Measurements from ENCODE around the gene RPAP3.
"Not testable (repeated sequence)": the region's sequence is repeated elsewhere in the genome, so short reads cannot be mapped to it uniquely, and the experiment has no call there.

The RPAP3 gene

DNA sequence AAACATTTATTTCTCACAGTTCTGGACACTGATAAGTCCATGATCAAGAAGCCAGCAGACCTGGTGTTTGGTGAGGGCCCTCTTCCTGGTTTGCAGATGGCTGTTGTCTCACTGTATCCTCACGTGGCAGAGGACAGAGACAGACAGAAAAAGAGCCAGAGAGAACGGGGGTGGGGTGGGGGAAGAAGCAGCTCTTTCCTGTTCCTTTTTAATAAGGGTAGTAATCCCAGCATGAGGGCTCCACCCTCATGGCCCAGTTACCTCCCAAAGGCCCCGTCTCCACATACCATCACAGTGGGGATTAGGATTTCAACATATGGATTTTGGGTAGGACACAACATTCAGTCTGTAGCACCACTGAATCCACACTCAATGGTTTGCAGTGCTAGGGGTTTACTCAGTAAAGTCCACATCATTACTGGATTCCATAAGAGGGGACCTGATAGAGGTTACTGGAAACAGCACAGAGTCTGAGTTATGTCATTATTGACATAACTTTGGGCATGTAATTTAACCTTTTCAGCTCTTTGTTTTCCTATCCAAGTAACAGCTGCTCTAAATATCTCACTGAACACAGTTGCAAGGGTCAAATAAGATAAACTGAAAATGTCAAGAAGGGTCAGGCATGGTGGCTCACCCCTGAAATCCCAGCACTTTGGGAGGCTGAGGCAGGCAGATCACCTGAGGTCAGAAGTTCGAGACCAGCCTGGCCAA, 53.2 kb downstream of the RPAP3 start:
- DNase-seq = no peak

DNA sequence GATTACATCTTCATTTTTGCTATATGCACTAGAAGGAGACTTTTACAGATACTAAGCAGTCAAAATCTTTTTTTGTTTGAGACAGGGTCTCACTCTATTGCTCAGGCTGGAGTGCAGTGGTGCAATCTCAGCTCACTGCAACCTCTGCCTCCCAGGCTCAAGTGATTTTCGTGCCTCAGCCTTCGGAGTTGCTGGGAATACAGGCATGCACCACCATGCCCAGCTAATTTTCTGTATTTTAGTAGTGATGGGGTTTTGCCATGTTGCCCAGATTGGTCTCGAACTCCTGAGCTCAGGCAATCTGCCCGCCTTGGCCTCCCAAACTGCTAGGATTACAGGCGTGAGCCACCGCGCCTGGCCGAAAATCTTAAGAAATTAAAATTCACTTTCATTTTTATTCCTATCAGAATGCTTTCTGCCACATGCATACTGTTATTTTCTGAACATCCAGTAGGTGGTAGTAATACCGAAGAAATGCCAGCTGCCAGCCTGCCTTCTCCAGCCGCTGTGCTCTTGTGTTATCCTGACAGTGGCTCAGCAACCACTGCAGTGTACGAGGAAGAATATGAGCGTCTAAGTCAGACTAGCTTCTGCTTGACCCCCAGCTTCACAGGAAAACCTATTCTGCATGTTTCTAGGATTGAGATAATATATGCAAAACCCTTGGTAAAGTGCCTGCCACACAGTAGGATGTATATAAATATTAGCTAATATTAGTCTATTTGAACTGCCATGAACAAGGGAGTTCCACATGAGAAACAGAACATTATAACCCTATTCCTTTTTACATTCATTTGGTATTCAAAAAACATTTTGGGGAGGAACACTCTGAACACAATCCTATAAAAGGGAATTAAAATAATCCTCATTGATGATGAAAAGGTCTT, 54.2 kb downstream of the RPAP3 start:
- DNase-seq = peak; percentile 44 to 49

DNA sequence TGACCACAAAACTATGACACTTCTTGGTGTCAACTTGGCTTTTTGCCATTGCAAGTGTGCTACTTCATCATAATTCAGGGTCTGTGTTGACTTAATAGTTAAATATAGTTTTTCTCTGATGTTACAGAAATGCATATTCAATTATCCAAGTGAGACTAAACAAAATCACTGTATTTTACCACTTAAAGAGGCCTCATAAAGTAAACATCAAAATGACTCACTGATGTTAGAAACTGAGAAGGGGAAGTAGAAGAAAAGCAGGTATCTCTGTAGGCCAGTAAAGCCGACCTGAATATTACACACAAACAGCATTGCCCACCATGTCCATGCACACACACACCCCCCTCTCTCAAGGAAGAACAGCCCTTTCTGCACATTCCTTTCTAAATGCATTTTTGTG, 55.4 kb downstream of the RPAP3 start:
- DNase-seq = no peak

DNA sequence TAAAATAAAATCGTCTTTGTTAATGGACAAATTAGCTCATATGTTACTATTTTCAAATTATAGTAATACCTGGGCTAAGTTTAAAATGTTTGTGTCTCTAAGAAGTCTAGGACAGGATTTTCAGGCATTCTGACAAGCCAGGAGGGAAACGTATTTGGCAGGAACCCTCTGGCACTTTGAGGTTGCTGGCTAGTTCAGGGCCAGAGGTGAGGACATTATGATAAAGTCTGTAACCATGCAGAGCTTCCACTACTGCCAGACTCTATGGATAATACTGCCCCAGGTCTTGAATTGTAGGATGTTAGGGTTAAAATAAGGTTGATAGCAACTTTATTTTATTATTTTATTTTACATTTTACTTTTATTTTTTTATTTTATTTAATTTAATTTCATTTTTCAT, 56.4 kb downstream of the RPAP3 start:
- DNase-seq = no peak

DNA sequence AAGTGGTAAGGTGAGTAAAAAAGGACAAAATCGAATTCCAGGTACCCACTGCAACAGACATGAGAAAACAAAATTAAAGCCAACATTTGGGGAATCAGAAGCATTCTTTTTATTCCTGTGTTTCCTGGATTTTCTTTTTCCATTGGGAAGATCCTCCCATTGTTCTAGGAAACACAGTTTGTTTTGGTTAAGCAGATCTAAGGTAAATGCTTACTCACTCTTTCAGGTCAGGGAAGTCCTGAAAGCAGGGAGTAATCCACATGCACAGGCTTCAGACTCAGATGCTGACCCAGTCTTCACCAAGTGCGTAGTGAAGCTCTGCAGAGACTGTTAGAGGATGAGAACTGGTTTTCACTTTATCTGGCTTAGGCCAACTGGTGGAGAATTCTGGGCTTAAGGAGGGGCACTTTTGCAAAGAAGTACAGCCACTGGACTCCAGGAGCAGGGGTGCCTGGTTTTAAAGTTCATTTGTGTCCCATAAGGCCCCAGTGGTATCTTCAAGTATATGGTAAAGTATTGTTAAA, 57.7 kb downstream of the RPAP3 start:
- DNase-seq = no peak

DNA sequence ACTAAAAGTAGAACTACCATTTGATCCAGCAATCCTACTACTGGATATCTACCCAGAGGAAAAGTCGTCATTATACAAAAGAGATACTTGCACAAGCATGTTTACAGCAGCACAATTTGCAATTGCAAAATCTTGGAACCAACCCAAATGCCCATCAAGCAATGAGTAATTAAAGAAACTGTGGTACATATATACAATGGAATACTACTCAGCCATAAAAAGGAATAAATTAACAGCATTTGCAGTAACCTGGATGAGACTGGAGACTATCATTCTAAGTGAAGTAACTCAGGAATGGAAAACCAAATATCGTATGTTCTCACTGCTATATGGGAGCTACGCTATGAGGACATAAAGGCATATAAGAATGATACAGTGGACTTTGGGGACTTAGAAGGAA, 63.5 kb downstream of the RPAP3 start:
- not testable (repeated sequence) for DNase-seq

DNA sequence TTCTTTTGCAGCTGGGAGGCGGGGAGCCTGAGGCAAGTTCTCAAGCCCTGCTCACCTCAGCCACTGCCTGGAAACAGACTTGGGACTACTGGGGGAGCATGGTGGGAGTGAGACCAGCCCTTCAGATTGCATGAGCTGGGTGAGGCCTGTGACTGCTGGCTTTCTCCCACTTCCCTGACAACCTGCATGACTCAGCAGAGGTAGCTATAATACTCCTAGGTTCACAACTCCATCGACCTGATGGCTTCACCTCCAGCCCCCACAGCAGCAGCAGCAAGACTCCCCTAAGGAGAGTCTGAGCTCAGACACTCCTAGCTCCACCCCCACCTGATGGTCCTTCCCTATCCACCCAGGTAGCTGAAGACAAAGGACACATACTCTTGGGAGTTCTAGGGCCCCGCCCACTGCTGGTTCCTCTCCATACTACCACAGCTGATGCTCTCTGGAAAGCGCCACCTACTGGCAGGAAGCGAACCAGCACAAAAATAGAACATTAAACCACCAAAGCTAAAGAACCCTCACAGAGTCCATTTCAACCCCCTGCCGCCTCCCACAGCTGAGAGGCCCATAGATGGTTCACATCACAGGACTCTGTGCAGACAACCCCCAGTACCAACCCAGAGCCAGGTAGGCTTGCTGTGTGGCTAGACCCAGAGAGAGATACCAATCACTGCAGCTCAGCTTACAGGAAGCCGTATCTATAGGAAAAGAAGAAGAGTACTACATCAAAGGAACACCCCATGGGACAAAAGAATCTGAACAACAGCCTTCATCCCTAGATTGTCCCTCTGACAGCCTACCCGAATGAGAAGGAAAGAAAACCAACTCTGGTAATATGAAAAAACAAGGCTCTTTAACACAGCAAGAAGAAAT, 68.7 kb downstream of the RPAP3 start:
- peak; percentile 20 for DNase-seq

DNA sequence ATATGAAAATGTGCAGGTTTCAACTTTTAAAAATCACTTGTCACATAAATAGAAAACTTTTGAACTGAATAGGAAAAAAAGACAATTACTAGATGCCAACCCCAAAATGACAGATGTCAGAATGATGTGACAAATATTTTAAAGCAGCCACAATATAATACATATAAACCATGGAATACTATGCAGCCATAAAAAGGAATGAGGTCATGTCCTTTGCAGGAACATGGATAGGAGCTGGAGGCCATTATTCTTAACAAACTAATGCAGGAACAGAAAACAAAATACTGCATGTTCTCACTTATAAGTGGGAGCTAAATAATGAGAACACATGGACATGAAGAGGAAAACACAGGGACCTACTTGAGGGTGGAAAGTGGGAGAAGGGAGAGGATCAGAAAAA, 70.1 kb downstream of the RPAP3 start:
- not testable (repeated sequence) for DNase-seq

DNA sequence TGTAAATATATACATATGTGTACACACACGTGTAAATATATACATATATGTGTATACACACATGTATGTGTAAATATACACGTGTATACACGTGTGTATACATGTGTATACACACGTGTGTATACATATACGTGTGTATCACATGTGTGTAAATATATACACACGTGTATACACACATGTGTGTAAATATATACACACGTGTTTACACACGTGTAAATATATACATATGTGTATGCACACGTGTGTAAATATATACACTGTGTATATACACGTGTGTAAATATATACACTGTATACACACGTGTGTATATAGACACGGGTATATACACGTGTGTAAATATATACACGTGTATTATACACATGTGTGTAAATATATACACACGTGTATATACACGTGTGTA, 71.7 kb downstream of the RPAP3 start:
- DNase-seq = no peak

DNA sequence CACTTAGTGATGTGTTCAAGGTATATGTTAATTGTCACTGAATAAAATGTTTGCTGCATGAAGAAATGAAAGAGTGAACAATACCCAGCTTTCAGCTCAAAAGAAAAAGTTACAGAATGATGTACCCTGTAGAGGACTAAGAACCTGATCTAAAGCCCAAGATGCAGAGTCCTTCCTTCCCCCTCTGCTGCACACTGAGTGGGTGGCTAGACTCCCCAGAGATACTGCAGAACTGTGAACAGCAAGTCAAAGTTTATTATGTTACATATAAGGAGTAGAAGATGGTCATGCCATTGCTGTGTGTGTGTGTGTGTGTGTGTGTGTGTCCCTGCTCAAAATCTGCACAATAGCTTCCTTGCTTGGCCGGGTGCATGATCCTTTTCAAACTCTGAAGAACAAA, 83.9 kb downstream of the RPAP3 start:
- DNase-seq = no peak

DNA sequence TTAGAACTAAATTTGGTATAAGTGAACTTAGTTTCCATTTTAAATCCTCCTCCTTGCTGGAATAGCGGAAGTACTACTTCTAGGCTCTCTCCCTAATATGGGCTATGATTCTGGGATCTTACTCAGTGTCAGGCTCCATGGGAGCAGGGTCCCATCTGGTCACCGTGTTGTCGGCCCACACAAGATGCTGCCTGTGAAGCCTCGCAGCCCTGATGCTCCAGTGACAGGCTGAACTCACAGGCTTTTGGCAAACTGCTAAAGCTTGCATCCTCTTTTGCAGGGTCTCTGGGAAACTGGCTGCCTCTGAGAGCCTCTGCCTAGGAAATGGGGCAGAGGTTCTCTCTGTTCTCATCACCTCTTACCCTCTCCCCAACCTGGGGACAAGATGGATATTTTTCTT, 88.4 kb downstream of the RPAP3 start:
- no peak for DNase-seq

DNA sequence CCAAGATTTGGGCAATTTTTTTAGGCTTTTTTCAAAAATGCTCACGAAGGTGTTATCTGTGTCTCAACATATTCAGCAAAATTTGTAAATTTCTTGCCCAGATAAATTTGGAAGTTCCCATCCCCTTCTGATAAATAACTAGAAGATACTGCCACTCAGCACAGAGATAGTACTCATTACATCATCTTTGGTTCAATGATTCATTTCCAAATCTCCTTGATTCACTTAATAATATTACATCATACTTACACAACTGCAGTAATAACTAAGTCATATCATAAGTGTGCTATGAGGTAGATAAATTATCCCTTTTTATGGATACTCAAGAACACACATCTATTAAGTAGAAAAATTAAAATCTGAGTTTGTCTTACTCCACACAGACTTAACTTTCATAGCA, 89.4 kb downstream of the RPAP3 start:
- DNase-seq = no peak

DNA sequence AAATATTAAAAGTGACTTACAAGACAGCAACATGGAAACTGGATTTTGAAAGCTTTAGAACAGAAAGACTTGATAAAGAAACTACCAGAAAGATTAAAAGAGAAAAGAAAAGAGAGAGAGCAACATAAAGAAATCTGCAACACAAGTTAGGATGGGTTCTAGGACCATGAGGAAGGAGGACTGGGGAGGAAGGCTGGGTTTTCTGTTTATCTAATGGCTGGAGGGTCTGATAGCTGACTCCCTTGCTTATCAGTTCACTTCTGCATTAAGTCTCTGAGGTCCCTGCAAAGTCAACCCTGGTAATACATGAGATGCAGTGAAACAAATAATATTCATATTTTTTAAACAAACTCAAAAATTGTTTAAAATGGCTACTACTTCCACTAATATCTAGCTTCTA, 90.1 kb downstream of the RPAP3 start:
- no peak for DNase-seq

DNA sequence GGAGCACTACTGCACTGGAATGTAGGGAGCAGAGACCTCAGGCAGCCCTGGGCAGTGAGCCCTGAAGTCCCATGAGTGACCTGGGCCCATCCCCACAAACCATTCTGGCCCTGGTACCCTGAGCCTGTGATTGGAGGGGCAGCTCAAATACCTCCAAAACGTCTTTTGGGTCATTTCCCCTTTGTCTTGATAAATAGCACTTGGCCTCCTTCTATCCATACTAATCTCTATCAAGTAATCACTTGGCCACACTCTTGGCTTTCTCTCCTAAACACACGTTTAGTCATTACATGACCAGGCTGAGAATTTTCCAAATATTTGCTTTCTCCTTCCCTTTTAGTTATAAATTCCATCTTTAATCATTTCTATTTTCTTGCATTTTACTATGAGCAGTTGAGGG, 91.3 kb downstream of the RPAP3 start:
- no peak for DNase-seq

DNA sequence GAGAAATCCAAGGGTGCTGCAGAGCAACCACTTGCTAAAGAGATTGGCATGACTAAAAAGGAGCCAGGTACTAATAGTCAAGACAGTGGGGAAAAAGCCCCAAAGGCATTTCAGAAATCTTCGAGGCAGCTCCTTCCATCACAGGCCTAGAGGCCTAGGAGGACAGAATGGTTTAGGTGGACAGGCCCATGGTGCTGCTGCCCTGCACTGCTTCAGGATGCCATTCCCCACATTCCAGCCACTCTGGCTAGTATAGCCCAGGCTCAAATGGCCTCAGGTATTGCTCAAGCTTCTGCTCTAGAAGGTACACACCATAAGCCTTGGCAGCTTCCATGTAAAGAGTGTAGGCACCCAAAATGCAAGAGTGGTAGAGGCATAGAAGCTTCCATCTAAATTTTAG, 92.9 kb downstream of the RPAP3 start:
- DNase-seq = no peak

DNA sequence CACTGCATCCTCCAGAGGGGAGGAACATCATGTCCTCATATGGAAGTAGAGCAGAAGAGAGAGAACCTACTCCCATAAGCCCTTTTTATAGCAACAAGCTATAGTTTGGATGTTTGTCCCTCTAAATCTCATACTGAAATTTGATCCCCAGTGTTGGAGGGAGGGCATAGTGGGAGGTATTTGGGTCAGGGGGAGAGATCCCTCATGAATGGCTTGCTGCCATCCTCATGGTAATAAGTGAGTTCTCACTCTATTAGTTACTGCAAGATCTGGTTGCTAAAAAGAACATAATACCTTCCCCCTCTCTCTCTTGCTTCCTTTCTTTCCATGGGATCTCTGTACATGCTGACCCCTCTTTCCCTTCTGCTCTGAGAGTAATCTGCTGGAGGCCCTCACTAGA, 93.9 kb downstream of the RPAP3 start:
- no peak for DNase-seq

Data from activated CD4-positive, alpha-beta T cell treated with anti-CD3 and anti-CD28 coated beads for 4 hours (primary cell).